HG02884 (cell line): Measurements from ENCODE around the gene RIMS4.
"Not testable (repeated sequence)": the region's sequence is repeated elsewhere in the genome, so short reads cannot be mapped to it uniquely, and the experiment has no call there.

ENCODE experiments used
- ATAC-seq: cut with Tn5 transposase; IDR thresholded peaks from one replicate; pipeline ENCODE4 v1.9.1; 2021; ENCODE audit warnings: mild to moderate bottlenecking, moderate library complexity; ENCODE audit not compliant: unreplicated experiment

Gene RIMS4

DNA sequence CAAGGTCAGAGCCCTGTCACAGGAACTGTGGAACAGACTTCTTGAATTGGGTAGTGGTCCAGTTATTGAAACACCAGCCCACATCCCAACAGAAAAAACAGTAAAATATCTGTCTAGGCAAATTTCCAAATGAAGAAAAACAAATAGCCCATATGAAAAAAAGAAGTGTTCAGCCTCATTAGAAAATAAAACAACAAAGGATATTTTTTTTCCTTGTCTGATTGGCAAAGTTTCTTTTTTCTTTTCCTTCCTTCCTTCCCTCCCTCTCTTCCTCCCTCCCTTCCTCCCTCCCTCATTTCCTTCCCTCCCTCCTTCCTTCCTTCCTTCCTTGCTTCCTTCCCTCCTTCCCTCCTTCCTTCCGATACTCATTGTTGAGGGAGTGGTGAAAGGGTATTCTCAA lies 20.6 kb upstream of the RIMS4 start:
- ATAC-seq: no peak

DNA sequence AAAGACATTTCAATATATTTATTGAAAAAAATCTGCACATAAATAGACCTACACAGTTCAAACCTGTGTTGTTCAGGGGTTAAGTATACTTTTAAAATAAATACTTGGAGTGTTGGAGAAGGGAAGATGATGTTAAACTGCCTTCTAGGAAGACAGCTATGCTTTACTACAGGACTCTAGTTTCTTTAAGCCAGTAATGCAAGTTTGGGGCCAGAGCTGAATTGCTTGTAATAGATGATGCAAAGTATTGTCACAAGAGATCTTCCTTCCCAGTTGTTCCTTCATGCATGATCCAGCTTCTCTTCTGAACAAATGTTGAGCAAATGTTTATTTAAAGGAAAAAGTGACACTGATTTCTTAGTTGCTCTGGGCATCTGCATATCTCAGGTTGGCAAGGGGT lies 20.2 kb upstream of the RIMS4 start:
- no peak for ATAC-seq

DNA sequence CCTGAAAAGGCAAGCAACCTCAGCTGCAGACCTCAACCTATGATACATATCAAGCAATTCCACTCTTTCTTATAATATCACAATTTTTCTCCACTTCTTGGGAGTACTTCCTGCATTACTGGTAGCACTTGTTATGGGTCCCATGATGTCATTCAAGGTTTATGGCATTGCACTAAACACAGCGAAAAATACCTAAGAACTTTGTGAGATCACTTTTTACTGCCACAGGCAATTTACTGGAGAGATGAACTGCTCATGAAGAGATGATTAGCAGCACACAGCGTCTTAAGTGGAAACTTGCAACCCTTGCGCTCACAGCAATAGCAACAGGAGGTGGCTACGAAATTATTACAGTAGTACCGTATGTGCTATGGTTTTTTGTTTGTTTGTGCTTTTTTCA lies 19.3 kb upstream of the RIMS4 start:
- ATAC-seq: no peak

DNA sequence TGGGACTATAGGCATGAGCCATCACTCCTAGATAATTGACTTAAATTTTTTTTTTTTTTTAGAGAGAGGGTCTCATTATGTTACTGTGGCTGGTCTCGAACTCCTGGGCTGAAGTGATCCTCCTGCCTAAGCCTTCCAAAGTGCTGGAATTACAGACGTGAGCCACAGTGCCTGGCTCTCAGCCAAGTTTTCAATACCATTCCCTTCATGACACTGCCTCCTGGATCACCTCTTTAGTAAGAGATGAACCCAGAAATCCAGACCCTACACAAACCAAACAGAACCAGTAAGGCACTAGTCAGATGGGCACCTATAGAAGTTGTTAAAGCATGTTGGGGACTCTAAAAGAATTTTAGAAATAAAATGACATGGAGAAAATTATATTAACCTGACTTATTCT lies 18.3 kb upstream of the RIMS4 start:
- no peak for ATAC-seq

DNA sequence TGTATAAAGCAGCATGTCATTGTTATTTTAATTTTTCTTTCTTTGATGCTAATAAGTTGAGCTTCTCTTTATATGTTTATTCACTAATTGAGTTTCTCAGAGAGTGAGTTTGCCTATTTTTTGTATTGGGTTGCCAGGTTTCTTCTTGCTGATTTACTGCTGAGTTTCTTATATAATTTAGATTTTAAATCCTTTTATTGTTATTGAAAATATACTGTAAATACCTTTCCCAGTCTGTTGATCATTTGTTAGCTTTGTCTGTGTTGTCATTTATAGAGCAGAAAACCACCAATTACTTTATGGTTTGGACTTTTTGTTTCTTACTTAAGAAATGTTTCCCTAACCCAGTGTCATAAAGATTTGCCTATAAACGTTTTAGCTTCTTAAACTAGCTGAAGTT lies 17.1 kb upstream of the RIMS4 start:
- no peak for ATAC-seq

DNA sequence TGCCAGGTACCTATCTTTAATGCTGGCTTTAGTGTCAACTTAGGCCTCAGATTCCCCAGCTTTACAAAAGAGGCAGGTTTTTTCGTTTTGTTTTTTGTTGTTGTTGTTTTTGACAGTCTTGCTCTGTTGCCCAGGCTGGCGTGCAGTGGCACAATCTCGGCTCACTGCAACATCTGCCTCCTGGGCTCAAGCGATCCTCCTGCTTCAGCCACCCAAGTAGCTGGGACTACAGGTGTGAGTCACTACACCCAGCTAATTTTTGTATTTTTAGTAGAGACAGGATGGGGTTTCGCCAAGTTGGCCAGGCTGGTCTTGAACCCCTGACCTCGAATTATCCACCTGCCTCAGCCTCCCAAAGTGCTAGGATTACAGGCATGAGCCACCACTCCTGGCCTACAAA lies 11.2 kb upstream of the RIMS4 start:
- ATAC-seq: not testable (repeated sequence)

DNA sequence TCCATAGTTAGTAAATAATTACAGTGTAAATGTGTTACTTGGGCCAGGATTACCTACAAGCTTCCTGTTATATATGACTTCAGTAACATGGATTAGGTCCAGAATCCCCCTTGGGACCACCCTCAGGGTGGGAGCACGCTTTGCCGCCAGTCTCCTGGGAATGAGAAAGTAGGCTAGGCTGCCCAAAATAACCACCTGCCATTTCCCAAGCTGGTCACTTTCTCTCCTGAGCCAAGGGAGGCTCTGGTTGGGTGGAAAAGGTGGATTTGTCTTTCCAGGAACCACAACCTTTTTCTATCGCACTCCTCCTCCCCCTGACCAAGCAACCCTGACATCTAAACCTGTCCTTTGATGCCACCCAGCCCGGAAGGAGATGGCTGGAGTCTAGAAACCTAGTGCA lies 9.6 kb upstream of the RIMS4 start:
- ATAC-seq: no peak

DNA sequence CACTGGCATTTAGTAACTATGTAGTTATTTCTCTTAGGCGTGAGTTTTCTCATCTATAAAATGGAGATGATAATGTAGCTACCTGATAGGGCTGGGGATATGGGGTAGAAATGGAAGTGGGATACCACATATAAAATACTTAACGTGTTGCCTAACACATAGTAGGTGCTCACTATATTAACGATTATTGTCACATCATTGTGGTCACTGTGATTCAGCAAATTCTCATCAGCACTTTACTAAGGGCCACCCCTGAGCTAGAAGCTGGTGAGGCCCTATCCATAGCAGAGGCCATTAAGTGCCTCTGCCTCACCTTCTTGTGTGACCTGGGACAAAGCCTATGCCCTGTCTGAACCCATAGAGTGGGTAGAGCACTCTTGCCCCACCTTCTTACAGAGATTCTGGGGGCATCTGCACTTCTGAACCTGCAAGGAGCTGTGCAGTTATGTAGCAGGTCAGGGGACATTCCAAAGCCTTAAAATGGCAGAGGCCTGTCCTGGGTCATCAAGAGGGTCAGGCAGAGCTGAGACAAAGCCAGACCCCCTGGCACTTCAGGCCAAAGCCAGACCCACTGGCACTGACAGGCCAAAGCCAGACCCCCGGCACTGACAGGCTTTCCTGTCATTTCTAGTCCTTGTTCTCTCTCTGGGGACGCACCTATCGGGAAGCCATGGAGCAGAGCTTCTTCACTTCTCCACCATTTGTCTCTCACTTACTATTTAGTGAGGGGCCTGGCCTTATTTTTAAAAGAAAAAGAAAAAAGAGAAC lies 7.0 kb upstream of the RIMS4 start:
- no peak for ATAC-seq

DNA sequence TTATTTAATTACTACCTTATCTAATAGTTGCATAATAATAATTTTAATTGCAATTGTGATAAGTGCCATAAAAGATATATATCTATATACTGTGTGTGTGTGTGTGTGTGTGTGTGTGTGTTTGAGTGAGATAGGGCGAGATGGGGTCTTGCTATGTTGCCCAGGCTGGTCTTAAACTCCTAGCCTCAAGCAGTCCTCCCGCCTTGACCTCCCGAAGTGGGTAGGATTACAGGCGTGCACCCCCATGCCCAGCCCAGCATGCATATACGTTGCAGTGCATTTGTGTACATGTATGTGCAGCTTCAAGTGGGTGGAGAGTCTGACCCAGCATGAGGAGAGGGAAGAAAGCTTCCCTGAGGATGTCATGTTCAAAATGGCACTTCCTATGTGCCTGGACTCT lies 4.6 kb upstream of the RIMS4 start:
- ATAC-seq: no peak

DNA sequence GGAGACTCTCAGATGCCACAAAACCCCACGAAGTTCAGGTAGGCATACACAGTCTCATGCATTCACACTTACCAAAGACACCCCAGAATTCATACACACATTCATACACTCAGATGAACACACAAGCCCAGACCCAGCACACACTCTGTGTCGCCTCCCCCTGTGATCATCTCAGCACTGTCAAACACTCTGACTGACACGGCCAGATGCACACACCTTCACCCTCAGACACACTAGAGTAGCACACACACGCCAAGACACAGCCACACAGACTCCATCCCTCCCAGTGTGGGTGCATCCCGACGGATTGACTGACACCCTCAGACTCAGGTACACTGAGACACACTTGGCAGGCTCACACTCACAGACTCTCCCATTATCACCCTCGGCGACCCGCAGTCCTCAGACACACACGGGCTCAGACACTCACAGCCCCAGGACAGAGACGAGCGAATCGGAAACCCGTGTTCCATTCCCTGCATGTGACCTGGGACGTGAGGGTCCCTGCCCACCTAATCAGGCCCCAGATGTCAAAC lies 872 bp upstream of the RIMS4 start:
- ATAC-seq: no peak

DNA sequence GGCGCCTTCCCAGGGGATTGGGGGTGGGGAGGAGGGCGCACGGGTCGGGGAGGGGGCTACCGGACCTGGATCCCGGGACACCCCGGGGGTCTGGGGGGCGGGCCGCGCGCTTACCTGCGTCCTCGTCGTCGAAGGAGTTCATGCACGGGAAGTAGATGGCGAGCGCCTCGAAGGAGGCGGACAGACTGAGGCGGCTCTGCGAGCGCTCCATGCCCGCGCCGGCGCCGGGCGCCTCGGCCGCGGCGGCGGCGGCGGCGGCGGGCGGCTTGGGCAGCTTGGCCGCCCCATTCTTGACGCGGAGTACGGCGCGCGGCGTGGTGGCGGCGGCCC lies 320 bp downstream of the RIMS4 start:
- no peak for ATAC-seq

DNA sequence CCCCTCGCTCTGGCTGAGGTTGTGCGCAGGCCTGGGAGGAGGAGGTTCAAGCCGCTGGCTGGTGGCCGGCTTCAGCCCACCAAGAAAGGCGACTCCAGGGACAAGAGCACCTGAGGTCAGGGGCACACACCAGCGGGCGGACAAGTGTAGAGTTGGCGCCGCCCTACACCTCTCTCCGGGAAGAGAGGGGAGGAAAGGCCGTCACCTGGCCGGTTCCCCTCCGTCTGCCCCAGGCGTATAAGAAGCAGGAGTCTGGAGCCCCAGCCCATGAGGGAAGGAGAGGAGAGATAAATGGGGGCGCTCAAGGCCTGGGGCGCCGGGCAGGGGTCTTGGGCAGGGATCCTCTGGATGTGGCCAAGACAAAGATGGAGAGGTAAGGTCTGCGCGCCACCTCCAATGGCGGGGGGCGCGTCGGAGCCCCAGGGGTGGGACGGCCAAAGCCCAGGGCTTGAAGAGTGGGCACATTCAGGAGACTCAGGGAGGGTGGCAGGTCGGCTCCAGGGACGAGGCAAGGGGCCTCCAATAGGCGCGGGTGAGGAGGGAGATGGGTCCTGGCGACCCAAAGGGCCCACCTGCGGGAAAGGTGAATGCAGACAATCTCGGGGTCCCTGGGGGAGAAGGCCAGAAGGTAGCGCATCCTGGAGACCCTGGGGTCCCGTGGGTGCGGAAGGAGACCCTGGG lies 826 bp downstream of the RIMS4 start:
- no peak for ATAC-seq

DNA sequence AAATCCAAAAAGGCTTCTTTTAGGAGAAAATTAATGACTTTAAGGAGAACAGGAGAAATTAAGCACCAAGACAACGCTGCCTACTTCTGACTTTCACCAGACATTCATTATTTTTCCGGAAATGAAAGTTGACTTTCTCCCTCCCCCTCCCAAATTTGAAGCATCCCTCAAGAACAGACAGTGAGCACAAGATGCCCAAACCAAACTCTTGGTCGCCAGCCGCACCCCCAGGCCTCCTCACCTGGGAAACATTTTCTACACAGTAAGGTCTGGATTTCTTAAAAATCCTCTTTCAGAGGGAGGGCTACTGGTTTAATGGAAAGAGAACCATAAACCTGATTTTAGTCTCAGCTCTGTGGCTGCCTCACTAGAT lies 2.7 kb downstream of the RIMS4 start:
- no peak for ATAC-seq

DNA sequence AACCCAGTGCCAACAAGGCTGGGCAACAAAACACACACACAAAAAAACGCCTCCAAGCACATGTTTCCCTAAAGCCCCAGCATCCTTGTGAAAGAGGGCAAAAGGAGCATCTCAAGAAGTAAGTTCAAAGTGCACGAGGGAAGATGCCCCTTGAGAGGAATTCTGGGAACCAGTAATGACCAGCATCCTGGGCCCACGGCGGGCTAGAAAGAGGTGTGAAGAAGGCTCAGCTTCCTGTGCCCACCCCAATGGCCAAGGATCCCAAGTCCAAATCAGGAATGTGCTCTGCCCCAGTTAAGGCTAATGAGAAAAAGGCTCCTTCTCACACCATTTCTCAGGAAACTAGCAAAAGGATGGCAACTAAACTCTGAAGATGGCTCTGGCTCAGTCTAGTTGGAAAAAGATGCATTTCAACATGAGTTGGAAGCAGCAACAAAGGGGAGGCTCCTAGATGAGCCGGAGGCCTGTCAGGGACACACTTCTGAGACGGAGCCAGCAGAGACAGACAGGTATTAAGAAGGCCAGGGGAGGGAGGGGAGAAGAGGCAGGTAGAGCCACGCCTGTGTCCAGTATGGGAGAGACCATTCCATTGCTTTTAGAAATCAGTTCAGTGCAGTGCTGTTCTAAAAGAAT lies 3.2 kb downstream of the RIMS4 start:
- no peak for ATAC-seq

DNA sequence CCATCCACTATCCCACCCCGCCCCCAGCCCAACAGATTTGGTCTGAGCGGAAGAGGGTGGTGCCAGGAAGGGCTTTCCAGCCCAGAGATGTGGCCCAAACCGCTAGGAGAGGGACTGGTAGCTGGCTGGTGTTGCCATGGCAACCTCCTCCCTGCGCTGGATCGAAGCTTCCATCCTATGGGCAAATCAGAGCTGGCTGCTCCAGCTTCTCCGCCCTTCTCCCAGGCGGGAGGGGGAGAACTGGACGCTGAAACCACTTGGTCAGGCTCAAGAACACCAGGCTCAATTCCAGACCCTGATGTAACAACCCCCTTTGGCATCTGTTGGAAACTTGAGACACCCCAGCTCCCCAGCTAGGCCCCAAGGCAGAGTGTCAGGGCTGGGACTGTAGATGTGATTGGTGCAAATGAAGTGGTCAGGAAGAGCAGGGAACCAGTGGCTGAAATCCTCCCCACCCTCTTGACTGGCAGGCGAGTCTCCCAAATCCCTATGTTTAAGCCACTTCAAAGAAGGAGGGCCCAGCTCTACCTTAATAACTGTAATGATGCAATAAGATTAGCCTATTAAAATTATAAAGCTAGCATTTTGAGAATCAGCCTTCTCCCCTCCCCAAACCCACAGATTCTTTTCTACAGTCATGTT lies 4.2 kb downstream of the RIMS4 start:
- no peak for ATAC-seq

DNA sequence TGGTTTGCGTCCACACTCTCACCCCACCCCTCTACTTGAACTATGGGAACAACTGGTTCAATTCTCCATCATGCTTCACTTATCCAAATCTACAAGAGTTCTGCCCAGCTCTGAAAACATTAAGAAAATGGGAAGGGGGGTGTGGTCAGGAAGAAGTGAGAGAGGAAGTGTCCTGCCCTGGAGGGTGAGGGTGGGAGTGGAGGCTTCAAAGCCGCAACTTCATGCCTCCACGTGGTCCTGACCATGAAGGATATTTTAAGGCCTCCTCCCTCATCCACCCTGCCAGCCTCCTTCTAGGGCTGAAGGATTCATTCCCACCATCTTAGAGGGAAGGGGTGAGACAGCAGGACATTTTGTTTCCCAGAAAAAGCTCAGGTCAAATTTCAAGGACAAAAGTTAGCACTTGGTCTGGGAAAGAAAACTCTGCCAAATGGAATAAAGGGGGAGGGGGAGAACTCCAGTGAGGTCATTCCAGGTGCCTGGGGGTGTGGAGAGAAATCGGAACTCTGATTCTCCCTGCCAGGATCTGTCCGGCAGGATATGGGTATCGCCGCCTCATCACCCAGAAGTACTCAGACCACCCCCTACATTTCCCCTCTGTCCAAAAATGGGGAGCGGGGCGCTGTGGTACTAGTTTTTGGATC lies 4.9 kb downstream of the RIMS4 start:
- ATAC-seq: no peak

DNA sequence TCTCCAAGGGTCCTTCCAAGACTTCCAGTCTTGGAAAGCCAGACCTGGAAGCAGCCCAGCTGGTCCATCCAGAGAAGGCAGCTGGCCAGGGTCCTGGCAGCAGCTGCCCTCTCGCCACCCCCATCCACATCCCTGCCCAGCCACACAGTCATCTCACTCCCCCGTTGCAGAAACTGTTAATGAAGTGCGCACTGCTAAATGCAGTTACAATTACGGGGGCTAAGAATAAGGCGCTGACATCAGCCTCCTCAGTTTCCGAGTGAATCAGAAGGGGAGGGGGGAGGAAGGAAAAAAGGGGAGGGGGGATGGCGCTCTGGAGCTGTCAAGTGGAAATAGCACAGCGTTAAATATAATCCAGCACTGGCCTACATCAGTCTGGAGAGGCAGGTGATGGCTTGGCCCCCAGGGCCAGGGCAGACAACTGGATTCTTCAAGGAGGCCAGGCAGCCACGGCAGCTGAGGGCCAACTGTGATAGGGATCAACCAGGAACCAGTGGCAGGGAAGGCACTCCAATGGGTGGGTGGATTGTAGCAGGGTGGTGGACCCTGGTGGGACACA lies 6.9 kb downstream of the RIMS4 start:
- ATAC-seq: no peak

DNA sequence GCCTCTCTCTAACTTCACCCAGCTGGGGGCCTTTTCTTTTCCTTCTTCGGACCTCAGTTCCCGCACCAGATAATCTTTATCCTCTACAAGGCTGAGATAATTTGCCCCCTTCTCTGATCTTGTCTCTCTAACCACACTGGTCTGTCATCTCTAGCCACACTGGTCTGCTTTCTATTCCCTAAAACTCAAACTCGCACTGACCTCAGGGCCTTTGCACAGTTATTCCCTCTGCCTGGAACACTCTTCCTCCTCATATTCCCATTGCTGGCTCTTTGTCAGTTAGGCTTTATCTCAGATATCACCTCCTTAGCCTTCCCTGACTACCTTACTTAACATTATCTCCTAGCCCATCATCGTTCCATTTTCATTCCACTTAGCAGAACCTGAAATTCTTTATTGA lies 7.6 kb downstream of the RIMS4 start:
- ATAC-seq: no peak

DNA sequence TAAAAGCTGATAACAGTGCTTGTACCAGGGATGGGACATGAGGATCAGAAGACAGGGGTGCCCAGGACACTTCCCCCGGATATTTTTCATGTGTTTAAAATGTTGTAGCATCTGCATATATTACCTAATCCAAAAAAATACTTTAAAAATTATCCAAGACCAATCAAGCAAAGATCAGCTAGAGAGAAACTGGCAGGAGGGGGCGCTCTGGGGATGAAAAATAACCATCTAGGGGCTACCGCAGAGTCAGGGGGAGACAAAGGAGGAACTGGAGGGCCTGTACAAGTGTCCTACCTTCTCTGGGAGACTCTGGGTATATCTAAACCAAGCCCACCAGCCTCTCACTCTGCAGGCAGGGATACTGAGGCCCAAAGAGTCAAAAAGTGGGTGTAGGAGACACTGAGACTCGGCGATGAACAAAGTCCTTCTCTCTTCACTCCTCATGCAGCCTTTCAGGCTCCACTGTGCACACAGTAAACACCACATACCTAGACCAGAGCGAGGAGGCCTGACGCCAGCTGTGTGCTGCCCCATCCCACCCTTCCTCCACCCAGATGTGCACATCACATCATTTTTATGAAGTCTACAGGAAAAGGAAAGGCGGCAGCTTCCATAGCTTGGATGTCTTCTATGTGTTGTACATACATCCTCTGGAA lies 9.8 kb downstream of the RIMS4 start:
- no peak for ATAC-seq

DNA sequence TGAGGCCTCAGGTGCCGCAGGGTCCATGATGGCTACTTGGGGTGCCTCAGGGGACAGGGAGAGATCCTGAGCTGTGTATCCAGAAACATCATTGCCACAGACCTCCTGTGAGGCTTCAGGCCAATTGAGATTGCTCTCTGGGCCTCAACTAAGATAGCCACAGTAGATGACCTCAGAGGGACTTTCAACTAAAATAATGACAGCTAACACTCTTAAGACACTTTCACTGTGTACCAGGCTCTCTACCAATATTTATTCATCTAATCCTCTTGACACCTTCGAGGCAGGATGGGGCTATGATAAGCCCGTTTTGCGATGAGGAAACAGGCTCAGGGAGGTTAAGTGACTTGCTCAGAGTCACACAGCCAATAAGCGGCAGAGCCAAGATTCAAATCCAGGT lies 10.7 kb downstream of the RIMS4 start:
- no peak for ATAC-seq
